Testis (tissue), 2 donors: Measurements from ENCODE around the gene ASIC1.

Source experiments
- CTCF ChIP-seq, 3 experiments: fragments of 450-650 bp in 2 of 3; fragments of 200-600 bp in 1 of 3; sonication (generic) in 1 of 3; IDR thresholded peaks; one replicate each; pipeline ENCODE4 v1.5.1; 2016 to 2019; ENCODE audit warnings: antibody characterized with exemption in 3 of 3, mild to moderate bottlenecking in 2 of 3, moderate library complexity in 1 of 3
- POLR2A ChIP-seq: fragments of 450-650 bp; IDR thresholded peaks from one replicate; pipeline ENCODE4 v1.6.1; 2017; ENCODE audit warnings: antibody characterized with exemption, mild to moderate bottlenecking, moderate library complexity

- no peak for TF ChIP-seq POLR2A
- TF ChIP-seq CTCF (IDR thresholded peaks at IDR 0.05): no peak
Measured at GRCh38 chr12:50075808-50076170, 18.4 kb downstream of the ASIC1 start.
